GM23248 (cell line): Measurements from ENCODE around the gene PROM2.

Source experiments
- EZH2 ChIP-seq: fragments of 200-600 bp; sonication (generic); IDR thresholded peaks from 2 replicates; pipeline ENCODE4 v1.6.1; 2018; ENCODE audit warnings: antibody characterized with exemption, mild to moderate bottlenecking; ENCODE audit not compliant: insufficient read depth, poor library complexity, severe bottlenecking
- EZH2phosphoT487 ChIP-seq: fragments of 200-600 bp; sonication (generic); IDR thresholded peaks from 2 replicates; pipeline ENCODE4 v1.6.1; 2018; ENCODE audit warnings: antibody characterized with exemption, moderate library complexity, mild to moderate bottlenecking, low read depth; ENCODE audit not compliant: insufficient read depth

DNA sequence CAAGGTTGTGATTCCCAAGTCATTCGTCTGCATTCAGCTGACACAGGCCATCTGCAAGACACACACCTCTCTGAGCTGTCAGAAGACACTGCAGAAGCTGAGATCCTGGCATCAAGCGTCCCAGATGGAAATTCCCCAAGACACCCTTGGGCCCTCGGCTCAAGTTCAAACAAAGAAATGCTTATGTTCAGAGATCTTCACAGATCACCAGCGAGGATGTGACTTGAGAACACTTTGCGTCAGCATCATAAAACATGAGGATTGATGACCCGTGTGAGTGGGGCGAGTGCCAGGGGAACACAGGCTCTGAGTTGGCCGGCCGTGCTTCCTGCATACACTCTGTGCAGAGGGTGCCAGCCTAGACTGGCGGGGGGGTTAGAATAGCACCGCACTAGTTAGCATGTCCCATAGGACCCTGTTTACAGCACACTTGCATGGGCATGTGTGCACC lies 59.7 kb downstream of the PROM2 start:
- no peak for TF ChIP-seq EZH2
- TF ChIP-seq EZH2phosphoT487, result no peak
